ENCODE results near the gene DLX5. TPM values are rescaled to one million over a fixed set of nuclear protein-coding genes. Genes with fewer than 3 reads are reported as not detected.

Gene DLX5
- total and polyA plus RNA-seq, 5 experiments from 2014 or later = not detected

DNA sequence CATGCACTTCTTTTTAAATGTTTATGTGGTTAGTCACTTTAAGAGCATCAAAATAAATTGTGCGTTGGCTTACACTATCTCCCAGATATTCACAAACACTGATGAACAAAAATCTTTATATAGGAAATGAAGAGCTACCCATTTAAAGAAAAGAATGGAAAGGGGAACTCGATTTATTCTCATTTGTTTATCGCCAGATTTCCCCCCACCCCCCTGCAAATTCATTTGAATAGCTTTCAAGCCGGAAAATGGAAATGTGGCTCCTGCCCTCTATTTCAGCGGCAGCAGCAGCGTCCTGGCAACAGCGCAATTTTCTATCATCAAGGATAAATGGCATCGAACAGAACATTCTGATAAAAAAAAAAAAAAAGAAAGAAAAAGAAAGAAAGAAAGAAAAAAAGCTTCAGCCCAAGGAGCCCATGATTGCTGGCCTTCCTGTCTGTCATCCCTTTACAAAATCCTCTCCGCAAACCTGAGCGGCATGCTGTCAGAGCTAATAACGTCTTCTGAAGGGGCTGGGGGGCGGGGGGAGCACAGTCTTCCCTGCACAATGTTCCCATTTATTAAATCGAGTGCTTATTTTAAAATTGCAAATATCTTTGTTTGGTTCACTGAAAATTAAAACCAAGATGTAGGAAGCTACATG, 33.0 kb downstream of the DLX5 start:
- ATAC-seq (no peak), DNase-seq (no peak)
- H3K4me3 Mint-ChIP-seq = peak overlapping the region in 1 of 10 donors; percentile 14
- H3K27me3 Mint-ChIP-seq = peaks cover 49 to 100% (median 73%) of the 10 kb centered on the region in 5 donors
- H3K9me3 Mint-ChIP-seq = peaks cover 0 to 30% (median 11%) of the 10 kb centered on the region in 9 donors
- H3K4me1 Mint-ChIP-seq = peaks cover 0 to 34% (median 8%) of the 10 kb centered on the region in 4 donors
- H3K36me3 Mint-ChIP-seq = peaks cover 2 to 17% (median 6%) of the 10 kb centered on the region in 3 donors
- POLR2A ChIA-PET = no interaction called here
- H3K27ac Mint-ChIP-seq = no peak overlapping the region

GRCh38 chr7:96989859-96990317, 34.7 kb downstream of the DLX5 start:
- peaks cover 0 to 28% (median 8%) of the 10 kb centered on the region in 4 donors for H3K4me1 Mint-ChIP-seq
- H3K27me3 Mint-ChIP-seq = peaks cover 43 to 97% (median 62%) of the 10 kb centered on the region in 5 donors
- H3K27ac Mint-ChIP-seq = peak overlapping the region in 1 of 10 donors; percentile 64
- no peak overlapping the region for H3K4me3 Mint-ChIP-seq
- POLR2A ChIA-PET = no interaction called here
- no peak for ATAC-seq
- H3K9me3 Mint-ChIP-seq = peaks cover 0 to 27% (median 9%) of the 10 kb centered on the region in 9 donors
- peaks cover 2 to 12% (median 6%) of the 10 kb centered on the region in 3 donors for H3K36me3 Mint-ChIP-seq
- no peak for DNase-seq

DNA sequence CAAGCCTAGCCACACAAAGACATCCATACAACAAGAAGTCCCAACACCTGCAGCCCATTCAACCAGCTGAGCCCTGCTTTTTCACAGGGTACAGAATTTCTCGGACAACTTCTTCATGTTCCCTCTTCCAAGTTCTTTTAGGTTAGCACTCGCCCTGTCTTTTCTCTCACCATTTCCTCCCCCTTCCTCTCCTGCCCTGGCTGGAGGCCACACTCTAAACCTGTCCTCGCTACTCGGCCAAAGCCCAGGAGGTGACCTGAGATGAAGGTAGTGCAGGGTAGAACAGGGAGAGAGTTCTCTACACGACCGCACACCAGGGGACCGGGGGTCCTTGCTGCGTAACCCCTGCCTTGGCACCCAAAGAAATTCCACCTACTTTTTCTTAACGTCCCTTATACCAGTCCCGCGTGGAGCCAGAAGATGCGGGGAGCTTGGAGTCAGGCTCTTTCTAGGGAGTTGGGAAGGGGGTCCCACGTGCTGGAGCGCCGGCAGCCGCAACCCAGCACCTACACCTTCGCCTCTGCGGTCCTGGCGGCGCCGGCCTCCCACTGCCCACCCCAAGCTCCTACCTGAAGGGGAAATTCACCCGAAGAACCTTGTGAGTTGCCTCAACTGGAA, 35.3 kb downstream of the DLX5 start:
- no peak overlapping the region for H3K4me3 Mint-ChIP-seq
- peaks cover 0 to 28% (median 8%) of the 10 kb centered on the region in 4 donors for H3K4me1 Mint-ChIP-seq
- peaks cover 43 to 97% (median 58%) of the 10 kb centered on the region in 5 donors for H3K27me3 Mint-ChIP-seq
- H3K9me3 Mint-ChIP-seq = peaks cover 0 to 24% (median 9%) of the 10 kb centered on the region in 9 donors
- ATAC-seq (no peak), DNase-seq (no peak)
- H3K36me3 Mint-ChIP-seq = peaks cover 2 to 12% (median 6%) of the 10 kb centered on the region in 3 donors
- H3K27ac Mint-ChIP-seq = no peak overlapping the region
- POLR2A ChIA-PET = interaction anchor here (0.6 kb wide), 1 partner anchor 304 kb away, joined by 7 read pairs; no protein-coding TSS in a partner anchor

DNA sequence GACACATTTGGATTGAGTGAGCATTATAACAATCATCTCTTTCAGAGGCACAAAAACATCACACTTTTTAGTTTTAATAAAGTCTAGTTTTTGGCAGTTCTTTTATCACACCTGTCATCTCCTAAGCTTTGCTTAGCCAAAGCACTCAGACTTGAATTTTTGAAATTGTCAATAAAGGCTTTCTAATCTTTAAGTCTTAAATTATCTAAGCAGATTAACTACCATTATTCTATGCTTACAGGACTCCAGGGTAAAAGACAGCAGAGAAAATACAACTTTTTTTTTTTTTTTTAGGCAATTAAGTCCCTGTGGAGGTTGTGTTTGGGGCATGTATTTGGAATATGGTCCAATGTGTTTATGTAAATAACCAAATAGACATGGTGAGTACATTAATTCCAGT, 36.9 kb downstream of the DLX5 start:
- H3K4me1 Mint-ChIP-seq = peaks cover 0 to 23% (median 5%) of the 10 kb centered on the region in 4 donors
- ATAC-seq (no peak), DNase-seq (no peak)
- H3K4me3 Mint-ChIP-seq = no peak overlapping the region
- H3K27me3 Mint-ChIP-seq = peaks cover 34 to 81% (median 43%) of the 10 kb centered on the region in 5 donors
- peaks cover 1 to 2% (median 1%) of the 10 kb centered on the region in 3 donors for H3K36me3 Mint-ChIP-seq
- H3K9me3 Mint-ChIP-seq = peaks cover 0 to 11% (median 5%) of the 10 kb centered on the region in 9 donors
- POLR2A ChIA-PET = no interaction called here
- no peak overlapping the region for H3K27ac Mint-ChIP-seq

- ATAC-seq = no peak
- Mint-ChIP-seq H3K9me3 (peaks cover 0 to 7% (median 0%) of the 10 kb centered on the region in 9 donors), H3K27ac (no peak overlapping the region), H3K4me3 (no peak overlapping the region), H3K4me1 (peaks cover 0 to 14% (median 2%) of the 10 kb centered on the region in 4 donors), H3K27me3 (peaks cover 33 to 81% (median 40%) of the 10 kb centered on the region in 5 donors), H3K36me3 (no peaks in the 10 kb centered on the region)
- no peak for DNase-seq
- POLR2A ChIA-PET = no interaction called here
Measured at GRCh38 chr7:96986901-96987300, 37.7 kb downstream of the DLX5 start.

DNA sequence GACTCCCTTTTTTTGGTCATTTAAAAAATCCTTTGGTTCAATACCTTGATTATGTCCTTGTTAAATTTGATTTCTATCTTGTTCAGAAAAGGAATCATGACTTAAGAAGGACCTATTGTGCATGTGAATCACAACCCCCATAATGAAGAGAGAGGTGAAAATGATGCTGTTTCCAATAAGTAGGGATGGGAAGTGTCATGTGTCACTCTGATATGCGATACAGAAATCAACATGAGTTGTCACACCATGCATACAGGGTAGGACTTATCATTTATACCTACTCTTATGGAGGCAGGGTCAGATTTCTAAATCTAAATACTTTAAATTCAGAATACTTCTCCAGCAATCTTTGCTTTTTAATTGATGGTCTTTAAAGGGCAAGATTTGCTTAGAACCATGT, 38.6 kb downstream of the DLX5 start:
- POLR2A ChIA-PET = no interaction called here
- Mint-ChIP-seq H3K9me3 (peaks cover 0 to 6% (median 0%) of the 10 kb centered on the region in 9 donors), H3K27ac (no peak overlapping the region), H3K4me1 (peaks cover 0 to 9% (median 2%) of the 10 kb centered on the region in 4 donors), H3K4me3 (no peak overlapping the region), H3K27me3 (peaks cover 35 to 80% (median 42%) of the 10 kb centered on the region in 5 donors), H3K36me3 (no peaks in the 10 kb centered on the region)
- DNase-seq = no peak
- ATAC-seq = no peak

GRCh38 chr7:96982586-96982985, 42.0 kb downstream of the DLX5 start:
- Mint-ChIP-seq H3K4me1 (no peaks in the 10 kb centered on the region), H3K27ac (no peak overlapping the region), H3K4me3 (no peak overlapping the region), H3K27me3 (peaks cover 31 to 66% (median 39%) of the 10 kb centered on the region in 5 donors), H3K36me3 (peaks cover 0 to 3% (median 0%) of the 10 kb centered on the region in 3 donors), H3K9me3 (no peaks in the 10 kb centered on the region)
- no peak for DNase-seq
- POLR2A ChIA-PET = no interaction called here
- no peak for ATAC-seq

DNA sequence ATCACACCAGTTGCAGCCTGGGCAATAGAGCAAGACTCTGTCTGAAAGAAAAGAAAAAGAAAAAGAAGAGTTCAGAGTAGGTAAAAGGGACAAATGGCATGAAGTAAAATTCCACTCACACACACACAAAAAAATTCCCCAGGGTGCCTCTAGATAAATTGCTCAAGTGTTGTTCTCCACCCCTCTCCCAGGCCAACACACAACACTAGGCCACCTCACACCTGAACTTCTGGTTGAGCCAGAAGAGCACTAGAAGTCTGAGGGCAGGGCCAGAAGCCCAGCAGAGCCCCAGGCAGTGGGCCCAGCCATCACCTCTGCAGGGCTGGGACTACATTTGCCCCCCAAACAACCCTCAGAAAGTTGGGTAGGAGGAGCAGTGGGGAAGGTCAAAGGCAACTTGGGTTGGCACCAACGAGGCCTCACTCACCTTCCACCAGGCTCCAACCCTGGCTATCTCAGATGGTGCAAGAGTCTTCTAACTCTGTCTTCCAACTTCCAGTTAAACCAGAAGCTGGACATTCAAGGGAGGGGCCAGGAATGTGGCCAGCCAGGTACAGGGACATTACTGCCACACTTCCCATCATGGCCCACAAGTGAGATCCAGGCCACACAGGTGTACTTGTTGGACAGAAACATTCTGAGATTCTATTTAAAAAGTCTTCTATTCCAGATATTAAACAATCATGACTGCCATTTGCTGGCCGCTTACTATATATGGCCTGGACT, 44.9 kb downstream of the DLX5 start:
- Mint-ChIP-seq H3K4me1 (no peaks in the 10 kb centered on the region), H3K27ac (no peak overlapping the region)

DNA sequence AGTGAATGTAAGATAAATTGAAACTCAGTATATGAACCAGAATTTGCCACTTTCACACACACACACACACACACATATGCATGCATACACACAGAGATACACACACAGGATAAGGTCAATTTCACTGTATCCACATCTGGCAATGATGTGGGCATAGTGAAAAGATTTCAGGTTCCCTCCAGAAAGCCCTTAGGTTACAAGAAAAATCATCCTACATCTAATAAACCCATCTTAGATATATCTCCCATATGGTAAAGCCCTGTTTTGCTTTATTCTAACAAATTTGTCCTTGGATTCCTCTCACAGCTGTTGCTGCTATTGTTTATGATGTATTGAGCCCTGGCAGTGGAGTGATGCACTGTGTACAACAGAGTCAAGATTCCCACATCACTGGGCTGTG, 47.2 kb downstream of the DLX5 start:
- ATAC-seq (no peak), DNase-seq (no peak)
- H3K27ac Mint-ChIP-seq = no peak overlapping the region
- H3K27me3 Mint-ChIP-seq = peaks cover 33 to 74% (median 42%) of the 10 kb centered on the region in 5 donors
- no peak overlapping the region for H3K4me3 Mint-ChIP-seq
- POLR2A ChIA-PET = no interaction called here
- H3K4me1 Mint-ChIP-seq = no peaks in the 10 kb centered on the region
- no peaks in the 10 kb centered on the region for H3K9me3 Mint-ChIP-seq
- peaks cover 0 to 3% (median 0%) of the 10 kb centered on the region in 3 donors for H3K36me3 Mint-ChIP-seq

More for the DNA sequence above, 44.9 kb downstream of the DLX5 start:
- no peaks in the 10 kb centered on the region for H3K9me3 Mint-ChIP-seq
- DNase-seq = no peak
- H3K36me3 Mint-ChIP-seq = peaks cover 0 to 3% (median 0%) of the 10 kb centered on the region in 3 donors
- POLR2A ChIA-PET = no interaction called here
- no peak overlapping the region for H3K4me3 Mint-ChIP-seq
- peaks cover 35 to 61% (median 44%) of the 10 kb centered on the region in 5 donors for H3K27me3 Mint-ChIP-seq
- no peak for ATAC-seq

GRCh38 chr7:96976106-96976505, 48.5 kb downstream of the DLX5 start:
- Mint-ChIP-seq H3K27ac (no peak overlapping the region), H3K36me3 (peaks cover 0 to 3% (median 0%) of the 10 kb centered on the region in 3 donors), H3K4me1 (no peaks in the 10 kb centered on the region), H3K27me3 (peaks cover 31 to 64% (median 38%) of the 10 kb centered on the region in 5 donors), H3K9me3 (no peaks in the 10 kb centered on the region), H3K4me3 (no peak overlapping the region)
- no peak for ATAC-seq
- DNase-seq = no peak
- POLR2A ChIA-PET = no interaction called here

- no peak for ATAC-seq
- Mint-ChIP-seq H3K27ac (no peak overlapping the region), H3K4me1 (no peaks in the 10 kb centered on the region), H3K27me3 (peaks cover 17 to 65% (median 38%) of the 10 kb centered on the region in 5 donors), H3K36me3 (peaks cover 0 to 3% (median 0%) of the 10 kb centered on the region in 3 donors), H3K9me3 (no peaks in the 10 kb centered on the region), H3K4me3 (no peak overlapping the region)
- POLR2A ChIA-PET = no interaction called here
- no peak for DNase-seq
Measured at GRCh38 chr7:96973986-96974385, 50.6 kb downstream of the DLX5 start.

GRCh38 chr7:96970739-96971138, 53.9 kb downstream of the DLX5 start:
- Mint-ChIP-seq H3K27me3 (peaks cover 26 to 73% (median 39%) of the 10 kb centered on the region in 5 donors), H3K4me3 (no peak overlapping the region), H3K36me3 (no peaks in the 10 kb centered on the region), H3K9me3 (peaks cover 0 to 3% (median 0%) of the 10 kb centered on the region in 9 donors), H3K27ac (no peak overlapping the region), H3K4me1 (no peaks in the 10 kb centered on the region)
- ATAC-seq = no peak
- POLR2A ChIA-PET = no interaction called here
- DNase-seq = no peak

Data from naive thymus-derived CD8-positive, alpha-beta T cell (primary cell).